Measurements from ENCODE around the gene LPP. TPM values are rescaled to one million over a fixed set of nuclear protein-coding genes. Genes with fewer than 3 reads are reported as not detected.

LPP gene
- total RNA-seq, 1 experiment from 2014 or later: 20.4 TPM

DNA sequence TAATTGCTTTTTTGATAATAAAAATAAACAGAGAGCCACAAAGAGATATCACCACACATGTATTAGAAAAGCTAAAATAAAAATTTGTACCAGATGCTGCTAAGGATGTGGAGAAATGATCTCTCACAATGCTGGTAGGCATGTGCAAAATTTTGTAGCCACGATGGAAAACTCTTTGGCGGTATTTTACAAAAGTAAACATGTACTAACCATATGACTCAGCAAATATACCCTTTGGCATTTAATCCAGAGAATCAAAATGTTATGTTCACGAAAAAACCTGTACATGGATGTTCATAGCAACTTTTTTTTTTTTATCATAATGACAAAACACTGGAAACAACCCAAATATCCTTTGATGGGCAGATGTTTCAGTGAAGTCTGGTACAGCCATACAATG, 261.2 kb downstream of the LPP start:
- no peak overlapping the region for H3K4me3 ChIP-seq (ENCODE audit: low read length)
- H3K4me1 ChIP-seq (ENCODE audit: insufficient read depth, low read length): peaks cover 9% of the 10 kb centered on the region
- no peaks in the 10 kb centered on the region for H3K79me2 ChIP-seq (ENCODE audit: low read length)
- no peak for TF ChIP-seq EZH2 (IDR thresholded peaks at IDR 0.05; ENCODE audit: low read length, unreplicated experiment)
- TF ChIP-seq, protein P1, sequence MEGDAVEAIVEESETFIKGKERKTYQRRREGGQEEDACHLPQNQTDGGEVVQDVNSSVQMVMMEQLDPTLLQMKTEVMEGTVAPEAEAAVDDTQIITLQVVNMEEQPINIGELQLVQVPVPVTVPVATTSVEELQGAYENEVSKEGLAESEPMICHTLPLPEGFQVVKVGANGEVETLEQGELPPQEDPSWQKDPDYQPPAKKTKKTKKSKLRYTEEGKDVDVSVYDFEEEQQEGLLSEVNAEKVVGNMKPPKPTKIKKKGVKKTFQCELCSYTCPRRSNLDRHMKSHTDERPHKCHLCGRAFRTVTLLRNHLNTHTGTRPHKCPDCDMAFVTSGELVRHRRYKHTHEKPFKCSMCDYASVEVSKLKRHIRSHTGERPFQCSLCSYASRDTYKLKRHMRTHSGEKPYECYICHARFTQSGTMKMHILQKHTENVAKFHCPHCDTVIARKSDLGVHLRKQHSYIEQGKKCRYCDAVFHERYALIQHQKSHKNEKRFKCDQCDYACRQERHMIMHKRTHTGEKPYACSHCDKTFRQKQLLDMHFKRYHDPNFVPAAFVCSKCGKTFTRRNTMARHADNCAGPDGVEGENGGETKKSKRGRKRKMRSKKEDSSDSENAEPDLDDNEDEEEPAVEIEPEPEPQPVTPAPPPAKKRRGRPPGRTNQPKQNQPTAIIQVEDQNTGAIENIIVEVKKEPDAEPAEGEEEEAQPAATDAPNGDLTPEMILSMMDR (conservative IDR thresholded peaks at IDR 0.05; ENCODE audit: low read depth, low read length): no peak
- no peak for TF ChIP-seq EZH2phosphoT487 (IDR thresholded peaks at IDR 0.05; ENCODE audit: borderline replicate concordance, low read length)
- no peaks in the 10 kb centered on the region for H4K20me1 ChIP-seq (ENCODE audit: low read length)
- DNase-seq: peak; percentile 49
- ChIA-PET CTCF (no interaction called here), POLR2A (ENCODE audit: unreplicated experiment) (no interaction called here)
- H3K27me3 ChIP-seq (ENCODE audit: low read length): no peaks in the 10 kb centered on the region
- H3K9ac ChIP-seq (ENCODE audit: low read length): no peak overlapping the region
- H3F3A ChIP-seq (ENCODE audit: low read length, unreplicated experiment): no peaks in the 10 kb centered on the region
- ATAC-seq: no peak; the same call in 1 of the 2 replicates
- H3K4me2 ChIP-seq (ENCODE audit: low read length): no peak overlapping the region
- no peaks in the 10 kb centered on the region for H3K9me3 ChIP-seq (ENCODE audit: low read length)
- H3K9me2 ChIP-seq (replicated peaks; ENCODE audit: low read length): no peaks in the 10 kb centered on the region
- intact Hi-C loops (cut with micrococcal nuclease): no loop called here
- H3K27ac ChIP-seq (ENCODE audit: low read length): no peak overlapping the region
- H2AFZ ChIP-seq (ENCODE audit: low read length): no peak overlapping the region
- no TSS peak for BruUV-seq (replicated peaks)
- no peaks in the 10 kb centered on the region for H3K36me3 ChIP-seq (ENCODE audit: low read depth, low read length)

DNA sequence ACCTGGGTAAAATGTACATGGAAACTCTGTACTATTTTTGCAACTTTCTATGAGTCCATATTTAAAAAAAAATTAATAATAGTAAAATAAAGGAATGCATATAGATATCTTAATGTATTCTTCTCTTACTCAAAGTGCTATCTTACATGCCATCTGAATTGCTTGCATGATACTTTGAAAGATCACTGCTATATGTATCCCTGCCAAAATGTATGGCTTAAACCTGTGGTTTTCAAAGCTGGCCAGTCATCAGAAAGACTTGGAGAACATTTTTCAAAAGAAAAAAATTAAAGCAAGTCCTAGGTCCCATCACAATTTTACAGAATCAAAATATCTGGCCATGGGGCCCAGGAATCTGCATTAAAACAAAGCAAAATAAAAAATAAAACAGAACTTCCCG, 262.1 kb downstream of the LPP start:
- Histone ChIP-seq H3K9me3 (ENCODE audit: low read length) (no peaks in the 10 kb centered on the region), H3K9me2 (replicated peaks; ENCODE audit: low read length) (no peaks in the 10 kb centered on the region), H3K9ac (ENCODE audit: low read length) (no peak overlapping the region), H2AFZ (ENCODE audit: low read length) (no peak overlapping the region), H3F3A (ENCODE audit: low read length, unreplicated experiment) (no peaks in the 10 kb centered on the region), H4K20me1 (ENCODE audit: low read length) (no peaks in the 10 kb centered on the region), H3K36me3 (ENCODE audit: low read depth, low read length) (no peaks in the 10 kb centered on the region), H3K4me2 (ENCODE audit: low read length) (no peak overlapping the region), H3K4me1 (ENCODE audit: insufficient read depth, low read length) (peaks cover 16% of the 10 kb centered on the region), H3K79me2 (ENCODE audit: low read length) (no peaks in the 10 kb centered on the region), H3K27ac (ENCODE audit: low read length) (no peak overlapping the region), H3K27me3 (ENCODE audit: low read length) (no peaks in the 10 kb centered on the region), H3K4me3 (ENCODE audit: low read length) (no peak overlapping the region)
- ATAC-seq (no peak), DNase-seq (no peak)
- intact Hi-C loops (cut with micrococcal nuclease): no loop called here
- no TSS peak for BruUV-seq (replicated peaks)
- ChIA-PET POLR2A (ENCODE audit: unreplicated experiment) (no interaction called here), CTCF (no interaction called here)
- TF ChIP-seq EZH2phosphoT487 (IDR thresholded peaks at IDR 0.05; ENCODE audit: borderline replicate concordance, low read length) (no peak), EZH2 (IDR thresholded peaks at IDR 0.05; ENCODE audit: low read length, unreplicated experiment) (no peak)
- TF ChIP-seq, protein P1 (conservative IDR thresholded peaks at IDR 0.05; ENCODE audit: low read depth, low read length): no peak

DNA sequence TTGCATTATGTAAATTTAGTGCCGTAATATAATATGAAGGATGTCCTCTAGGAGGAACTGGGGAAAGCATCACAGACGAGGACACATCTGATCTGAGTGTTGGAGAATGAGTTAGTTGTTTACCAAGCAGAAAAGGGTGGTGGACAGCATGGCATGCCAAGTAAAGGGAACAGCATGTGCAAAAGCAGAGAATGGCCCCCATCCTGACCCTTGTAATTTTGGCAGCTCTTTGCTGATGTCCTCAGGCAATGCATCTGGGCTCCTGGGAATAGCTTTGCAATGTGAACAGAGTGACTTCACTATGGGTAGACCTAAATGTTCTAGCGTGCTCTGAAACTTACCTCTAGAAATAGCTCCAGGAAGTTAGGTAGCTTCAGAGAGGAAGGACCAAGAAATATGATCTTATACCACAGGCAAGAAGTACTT, 263.3 kb downstream of the LPP start:
- CTCF ChIA-PET: no interaction called here
- ATAC-seq (no peak), DNase-seq (no peak)
- H3K9me3 ChIP-seq (ENCODE audit: low read length): no peaks in the 10 kb centered on the region
- no TSS peak for BruUV-seq (replicated peaks)
- no peak overlapping the region for H3K4me2 ChIP-seq (ENCODE audit: low read length)
- H4K20me1 ChIP-seq (ENCODE audit: low read length): no peaks in the 10 kb centered on the region
- no peak overlapping the region for H3K4me3 ChIP-seq (ENCODE audit: low read length)
- H3K9ac ChIP-seq (ENCODE audit: low read length): no peak overlapping the region
- H3K79me2 ChIP-seq (ENCODE audit: low read length): no peaks in the 10 kb centered on the region
- peaks cover 27% of the 10 kb centered on the region for H3K4me1 ChIP-seq (ENCODE audit: insufficient read depth, low read length)
- TF ChIP-seq, protein P1 (conservative IDR thresholded peaks at IDR 0.05; ENCODE audit: low read depth, low read length): no peak
- TF ChIP-seq EZH2phosphoT487 (IDR thresholded peaks at IDR 0.05; ENCODE audit: borderline replicate concordance, low read length) (no peak), EZH2 (IDR thresholded peaks at IDR 0.05; ENCODE audit: low read length, unreplicated experiment) (no peak)
- no peak overlapping the region for H2AFZ ChIP-seq (ENCODE audit: low read length)
- intact Hi-C loops (cut with micrococcal nuclease): no loop called here
- H3F3A ChIP-seq (ENCODE audit: low read length, unreplicated experiment): no peaks in the 10 kb centered on the region
- no peaks in the 10 kb centered on the region for H3K9me2 ChIP-seq (replicated peaks; ENCODE audit: low read length)
- no peaks in the 10 kb centered on the region for H3K27me3 ChIP-seq (ENCODE audit: low read length)
- H3K27ac ChIP-seq (ENCODE audit: low read length): no peak overlapping the region
- POLR2A ChIA-PET (ENCODE audit: unreplicated experiment): no interaction called here
- H3K36me3 ChIP-seq (ENCODE audit: low read depth, low read length): no peaks in the 10 kb centered on the region

All from PC-3 (cell line).